MG63 (cell line): ENCODE measurements around the gene SPO11. TPM values are rescaled to one million over a fixed set of nuclear protein-coding genes. Genes with fewer than 3 reads are reported as not detected.
A peak's percentile ranks its signal among the peaks of the same experiment; 100 is the strongest.
"Not testable (repeated sequence)": the region's sequence is repeated elsewhere in the genome, so short reads cannot be mapped to it uniquely, and the experiment has no call there.

Experiments used
- DNase-seq: peaks from one replicate; pipeline ENCODE4 v3.0.0-alpha.2; 2020
- H3K27me3 ChIP-seq: fragments of 250-450 bp; sonication (Bioruptor Pico); 2 replicates; pipeline ENCODE4 v1.5.1; 2020; ENCODE audit warnings: mild to moderate bottlenecking, moderate library complexity
- H3K36me3 ChIP-seq: fragments of 250-450 bp; sonication (Bioruptor Pico); 2 replicates; pipeline ENCODE4 v1.5.1; 2020; ENCODE audit warnings: mild to moderate bottlenecking, moderate library complexity
- H3K4me3 ChIP-seq: fragments of 250-450 bp; sonication (Bioruptor Pico); 2 replicates; pipeline ENCODE4 v1.5.1; 2020; ENCODE audit warnings: mild to moderate bottlenecking, moderate library complexity
- H3K9me3 ChIP-seq: fragments of 250-450 bp; sonication (Bioruptor Pico); 2 replicates; pipeline ENCODE4 v1.5.1; 2020; ENCODE audit warnings: mild to moderate bottlenecking, moderate library complexity
- total RNA-seq: library from RNA; depleted of rRNA; stranded (reverse); fragments of >200 nt; shearing (Covaris generic); gene quantifications from 2 replicates; pipeline ENCODE4 v1.2.3, GENCODE V29; 2014; ENCODE audit warnings: low replicate concordance

The SPO11 gene
- total RNA-seq, 1 experiment from 2014 or later, result not detected

- Histone ChIP-seq H3K27me3 (no peaks in the 10 kb centered on the region), H3K9me3 (no peaks in the 10 kb centered on the region), H3K36me3 (peaks cover 4% of the 10 kb centered on the region), H3K4me3 (no peak overlapping the region)
- DNase-seq, result no peak
Observed at GRCh38 chr20:57350081-57350710, 20.6 kb downstream of the SPO11 start.

- H3K27me3 ChIP-seq, DNase-seq, H3K36me3 ChIP-seq, H3K9me3 ChIP-seq: not testable (repeated sequence)
- peak overlapping the region; percentile 91 for H3K4me3 ChIP-seq
Observed at GRCh38 chr20:57350726-57351041, 21.1 kb downstream of the SPO11 start.

DNA sequence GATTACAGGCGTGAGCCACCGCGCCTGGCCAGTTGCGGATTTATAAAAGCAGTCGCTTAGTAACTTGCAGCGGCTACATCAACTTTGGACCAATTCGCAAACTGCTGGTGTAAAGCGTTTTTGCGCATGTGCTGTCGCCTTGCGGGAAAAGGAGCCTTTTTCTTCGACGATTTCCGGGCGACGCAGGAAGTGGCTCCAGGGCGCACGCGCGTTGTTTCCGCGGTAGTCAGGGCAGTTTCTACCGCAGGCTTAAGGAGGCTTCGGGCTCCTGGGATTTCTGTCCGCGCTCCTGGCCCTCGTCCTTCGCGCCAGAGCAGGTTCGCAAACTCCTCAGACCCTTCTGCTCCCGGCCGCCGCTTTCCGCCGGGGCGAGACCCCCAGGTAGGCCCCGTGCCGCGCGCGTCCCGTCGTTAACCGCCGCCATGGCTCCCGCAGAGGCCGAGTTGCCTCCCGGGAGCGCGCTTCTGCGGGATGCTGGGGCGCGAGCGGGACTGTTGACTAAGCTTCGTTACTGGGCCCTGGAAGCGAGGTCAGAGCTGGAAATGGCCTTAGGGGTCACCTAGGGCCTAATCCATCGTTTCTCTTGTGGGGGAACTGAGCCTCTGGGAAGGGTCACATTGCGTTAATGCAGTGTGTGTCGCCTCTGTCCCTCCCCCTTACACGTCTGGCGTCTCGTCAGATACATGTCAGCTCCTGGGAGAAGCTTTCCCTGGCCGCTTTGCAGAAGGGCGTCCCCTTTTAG is 21.6 kb downstream of the SPO11 start, which contains the start of gene RAE1:
RAE1 (plus strand) TSS at position 214 of the 742 bp plus-strand sequence. CDS start 2,784 bp downstream, outside the sequence.
- DNase-seq, result peak; percentile 91

GRCh38 chr20:57352305-57352704 is 22.7 kb downstream of the SPO11 start:
- no peaks in the 10 kb centered on the region for H3K9me3 ChIP-seq
- H3K27me3 ChIP-seq, result no peaks in the 10 kb centered on the region
- H3K4me3 ChIP-seq, result peak overlapping the region; percentile 91
- DNase-seq, result no peak
- H3K36me3 ChIP-seq, result peaks cover 4% of the 10 kb centered on the region

More for the DNA sequence above, 21.6 kb downstream of the SPO11 start, which contains the start of gene RAE1:
- Histone ChIP-seq H3K27me3 (no peaks in the 10 kb centered on the region), H3K4me3 (peak within 1 kb of the TSS; percentile 91), H3K36me3 (peaks cover 4% of the 10 kb centered on the region), H3K9me3 (no peaks in the 10 kb centered on the region)

DNA sequence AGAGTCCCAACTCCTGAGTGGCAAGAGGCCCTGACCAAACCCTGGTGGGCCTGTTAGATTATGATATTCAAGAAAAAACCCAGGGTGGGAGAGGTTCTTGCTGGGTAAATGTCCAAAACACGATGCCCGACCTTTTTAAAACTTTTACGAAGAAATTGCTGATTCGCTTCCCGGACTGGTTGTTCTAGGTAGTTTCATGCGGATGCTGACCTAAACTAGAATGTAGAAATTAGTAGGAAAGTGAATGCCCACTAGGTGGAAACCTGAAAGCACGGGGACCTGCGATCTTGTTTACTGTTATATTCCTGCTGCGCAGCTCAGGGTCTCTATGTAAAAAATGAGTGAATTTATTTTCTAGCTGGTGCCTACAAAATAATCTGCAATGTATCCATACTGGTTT is 23.7 kb downstream of the SPO11 start:
- Histone ChIP-seq H3K27me3 (no peaks in the 10 kb centered on the region), H3K4me3 (no peak overlapping the region), H3K9me3 (no peaks in the 10 kb centered on the region), H3K36me3 (peaks cover 4% of the 10 kb centered on the region)
- DNase-seq, result no peak

- DNase-seq, result peak; percentile 76
- Histone ChIP-seq H3K27me3 (no peaks in the 10 kb centered on the region), H3K36me3 (peaks cover 50% of the 10 kb centered on the region), H3K4me3 (no peak overlapping the region), H3K9me3 (peaks cover 2% of the 10 kb centered on the region; the same call in 1 of the 2 replicates)
Observed at GRCh38 chr20:57361517-57361916, 31.9 kb downstream of the SPO11 start.

DNA sequence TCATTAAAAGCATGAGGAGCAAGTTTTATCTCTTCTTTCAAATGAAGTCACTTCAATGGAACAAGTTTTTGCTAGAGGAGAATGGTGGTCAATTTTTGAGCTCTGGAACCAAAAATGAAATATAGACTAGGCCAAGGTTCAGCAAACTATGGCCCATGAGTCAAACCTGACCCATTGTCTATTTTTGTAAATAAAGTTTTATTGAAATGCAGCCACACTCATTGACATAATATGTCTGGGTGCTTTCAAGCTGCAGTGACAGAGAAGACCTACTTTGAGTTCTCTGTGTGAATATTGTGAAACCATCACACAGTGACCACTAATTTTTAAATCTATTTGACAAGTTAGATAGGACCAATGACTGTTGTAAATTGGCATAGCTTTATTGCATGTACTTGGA is 34.8 kb downstream of the SPO11 start:
- Histone ChIP-seq H3K9me3 (peaks cover 2% of the 10 kb centered on the region; the same call in 1 of the 2 replicates), H3K36me3 (peaks cover 79% of the 10 kb centered on the region), H3K4me3 (no peak overlapping the region), H3K27me3 (no peaks in the 10 kb centered on the region)
- DNase-seq, result no peak

DNA sequence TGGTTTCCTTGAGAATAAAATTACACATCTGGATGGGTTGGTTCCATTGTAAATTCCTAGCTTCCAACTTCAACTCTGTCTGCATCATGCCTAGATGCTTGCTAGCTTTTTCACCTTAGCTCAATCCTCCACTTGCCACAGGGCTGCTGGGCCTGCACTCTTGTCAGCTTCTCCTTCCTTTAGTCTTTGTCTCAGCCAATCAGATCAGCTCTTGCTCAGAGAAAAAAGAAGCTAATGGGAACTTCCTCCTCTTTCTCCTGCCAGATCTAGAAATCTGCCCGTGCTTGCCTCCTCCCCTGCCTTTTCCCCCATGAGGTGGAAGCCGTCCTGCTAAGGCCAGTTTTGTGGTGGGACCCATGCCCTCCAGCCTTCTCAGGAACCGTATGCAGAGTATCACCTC is 40.0 kb downstream of the SPO11 start:
- Histone ChIP-seq H3K36me3 (peaks cover 99% of the 10 kb centered on the region), H3K4me3 (no peak overlapping the region), H3K27me3 (no peaks in the 10 kb centered on the region), H3K9me3 (no peaks in the 10 kb centered on the region)
- no peak for DNase-seq

- Histone ChIP-seq H3K36me3 (peaks cover 96% of the 10 kb centered on the region), H3K4me3 (no peak overlapping the region), H3K9me3 (no peaks in the 10 kb centered on the region), H3K27me3 (no peaks in the 10 kb centered on the region)
- no peak for DNase-seq
Observed at GRCh38 chr20:57370316-57370715, 40.7 kb downstream of the SPO11 start.

- Histone ChIP-seq H3K36me3 (peaks cover 94% of the 10 kb centered on the region), H3K27me3 (no peaks in the 10 kb centered on the region), H3K9me3 (no peaks in the 10 kb centered on the region), H3K4me3 (no peak overlapping the region)
- DNase-seq, result no peak
Observed at GRCh38 chr20:57371363-57371762, 41.8 kb downstream of the SPO11 start.

- Histone ChIP-seq H3K27me3 (no peaks in the 10 kb centered on the region), H3K36me3 (peaks cover 94% of the 10 kb centered on the region), H3K9me3 (no peaks in the 10 kb centered on the region), H3K4me3 (no peak overlapping the region)
- no peak for DNase-seq
Observed at GRCh38 chr20:57372157-57372556, 42.6 kb downstream of the SPO11 start.

- Histone ChIP-seq H3K4me3 (no peak overlapping the region), H3K27me3 (no peaks in the 10 kb centered on the region), H3K9me3 (no peaks in the 10 kb centered on the region), H3K36me3 (peaks cover 94% of the 10 kb centered on the region)
- DNase-seq, result no peak
Observed at GRCh38 chr20:57372581-57373350, 43.2 kb downstream of the SPO11 start.

DNA sequence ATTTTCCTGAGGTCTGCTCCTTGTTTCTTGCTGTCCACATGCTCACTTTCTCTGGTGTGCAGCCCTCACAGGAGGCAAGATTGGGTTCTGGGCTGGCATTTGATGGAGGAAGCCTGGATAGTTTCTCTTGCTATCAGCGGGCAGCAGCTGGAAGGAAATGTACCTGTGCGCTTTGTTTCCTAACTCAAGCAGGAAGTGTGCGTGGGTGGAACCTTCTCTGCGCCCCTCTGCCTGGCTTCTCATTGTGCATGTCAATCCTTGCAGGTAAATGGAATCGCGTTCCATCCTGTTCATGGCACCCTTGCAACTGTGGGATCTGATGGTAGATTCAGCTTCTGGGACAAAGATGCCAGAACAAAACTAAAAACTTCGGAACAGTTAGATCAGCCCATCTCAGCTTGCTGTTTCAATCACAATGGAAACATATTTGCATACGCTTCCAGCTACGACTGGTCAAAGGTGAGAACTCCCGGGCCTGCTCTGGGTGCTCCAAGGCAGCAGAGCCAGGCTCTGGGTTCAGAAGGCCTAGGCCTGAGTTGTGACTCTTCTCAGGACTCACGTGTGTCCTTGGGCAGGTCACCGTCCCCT is 44.8 kb downstream of the SPO11 start:
- no peak for DNase-seq
- Histone ChIP-seq H3K4me3 (no peak overlapping the region), H3K9me3 (no peaks in the 10 kb centered on the region), H3K27me3 (no peaks in the 10 kb centered on the region; the same call in 1 of the 2 replicates), H3K36me3 (peaks cover 87% of the 10 kb centered on the region)

DNA sequence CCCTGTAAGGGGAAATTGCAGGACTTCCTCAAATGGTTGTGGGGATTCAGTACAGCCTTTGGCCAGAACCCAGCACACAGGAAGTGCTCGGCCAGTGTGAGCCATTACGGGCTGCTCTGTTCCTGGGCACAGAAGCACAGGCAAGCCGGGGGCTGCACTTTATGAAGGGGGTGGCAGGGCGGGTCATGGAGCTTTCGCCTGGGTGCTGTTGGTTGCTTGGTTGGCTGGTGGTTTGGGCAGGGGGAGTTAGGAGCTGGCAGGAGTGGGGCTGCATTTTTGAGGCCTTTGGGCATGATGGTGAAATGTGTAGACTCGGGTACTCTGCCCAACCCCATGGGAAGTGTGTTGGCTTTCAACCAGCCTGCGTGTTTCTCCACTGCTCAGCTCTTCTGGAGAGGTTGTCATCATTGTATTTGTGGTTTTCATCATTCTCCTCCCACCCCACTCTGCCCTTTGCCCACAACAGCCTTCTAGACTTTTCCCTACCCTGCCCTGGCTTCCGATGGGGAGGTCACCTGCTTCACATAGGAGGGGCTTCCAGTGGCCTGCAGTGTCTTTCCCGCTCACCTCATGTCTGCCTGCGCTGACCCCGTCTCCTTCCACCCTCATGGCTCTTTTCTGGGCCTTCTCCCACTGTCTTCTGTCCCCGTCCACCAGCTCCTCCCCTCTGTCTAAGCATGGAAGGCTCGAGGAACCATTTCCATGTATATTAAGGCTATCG is 45.5 kb downstream of the SPO11 start:
- DNase-seq, result no peak
- H3K4me3 ChIP-seq, result no peak overlapping the region
- no peaks in the 10 kb centered on the region; the same call in 1 of the 2 replicates for H3K27me3 ChIP-seq
- H3K36me3 ChIP-seq, result peaks cover 84% of the 10 kb centered on the region
- H3K9me3 ChIP-seq, result no peaks in the 10 kb centered on the region

DNA sequence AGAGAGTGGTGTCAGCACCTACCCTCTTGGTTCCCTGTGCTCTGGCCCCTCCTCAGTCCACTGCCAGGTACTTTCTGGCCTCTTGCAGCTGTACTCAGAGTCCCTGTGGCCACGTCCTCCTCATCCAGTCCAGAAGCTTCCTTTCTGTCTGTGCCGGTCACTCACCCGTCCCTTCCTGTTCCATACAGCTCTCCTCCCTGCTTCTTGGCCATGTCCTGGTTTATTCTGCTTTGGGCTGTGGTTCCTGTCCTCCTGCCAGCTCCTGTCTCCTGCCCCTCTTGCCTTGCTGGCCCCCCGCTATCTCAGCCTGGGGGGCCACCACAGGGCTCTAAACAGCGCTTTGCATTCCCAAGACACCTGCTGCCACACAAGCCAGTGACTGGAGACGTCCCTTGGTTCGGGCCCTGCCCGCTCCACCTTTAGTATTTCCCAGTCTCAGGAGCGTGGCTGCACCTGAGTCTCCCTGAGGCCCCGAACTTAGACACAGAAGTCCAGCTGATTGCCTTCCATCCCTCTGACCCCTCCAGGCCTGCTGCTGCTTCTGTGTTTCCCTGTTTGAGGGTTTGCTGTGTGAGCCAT is 46.1 kb downstream of the SPO11 start:
- Histone ChIP-seq H3K4me3 (no peak overlapping the region), H3K36me3 (peaks cover 80% of the 10 kb centered on the region), H3K27me3 (no peaks in the 10 kb centered on the region; the same call in 1 of the 2 replicates), H3K9me3 (no peaks in the 10 kb centered on the region)
- no peak for DNase-seq

GRCh38 chr20:57377350-57377749 is 47.7 kb downstream of the SPO11 start:
- Histone ChIP-seq H3K36me3 (peaks cover 78% of the 10 kb centered on the region), H3K27me3 (no peaks in the 10 kb centered on the region; the same call in 1 of the 2 replicates), H3K4me3 (no peak overlapping the region), H3K9me3 (no peaks in the 10 kb centered on the region)
- no peak for DNase-seq
